Fibroblast of villous mesenchyme (primary cell): ENCODE results near the gene TERB1. TPM values are rescaled to one million over a fixed set of nuclear protein-coding genes. Genes with fewer than 3 reads are reported as not detected.
A peak's percentile ranks its signal among the peaks of the same experiment; 100 is the strongest.

ENCODE experiments used
- DNase-seq: peaks from one replicate; pipeline ENCODE4 v3.0.0-alpha.2; 2010; ENCODE audit warnings: low read depth
- H3K4me3 ChIP-seq: 2 replicates; pipeline ENCODE4 v1.5.1; 2011; ENCODE audit warnings: low read depth, mild to moderate bottlenecking, low read length
- total RNA-seq: library from RNA; depleted of rRNA; stranded (reverse); fragments of >200 nt; gene quantifications from 2 replicates; pipeline ENCODE4 v1.2.3, GENCODE V29; 2012
- TF ChIP-seq, protein P1 (sequence below): IDR thresholded peaks from 2 replicates; pipeline ENCODE4 v1.5.1; 2012; ENCODE audit warnings: low read depth, mild to moderate bottlenecking, low read length; ENCODE audit not compliant: insufficient read depth

TERB1 gene
- total RNA-seq, 1 donor: not detected

DNA sequence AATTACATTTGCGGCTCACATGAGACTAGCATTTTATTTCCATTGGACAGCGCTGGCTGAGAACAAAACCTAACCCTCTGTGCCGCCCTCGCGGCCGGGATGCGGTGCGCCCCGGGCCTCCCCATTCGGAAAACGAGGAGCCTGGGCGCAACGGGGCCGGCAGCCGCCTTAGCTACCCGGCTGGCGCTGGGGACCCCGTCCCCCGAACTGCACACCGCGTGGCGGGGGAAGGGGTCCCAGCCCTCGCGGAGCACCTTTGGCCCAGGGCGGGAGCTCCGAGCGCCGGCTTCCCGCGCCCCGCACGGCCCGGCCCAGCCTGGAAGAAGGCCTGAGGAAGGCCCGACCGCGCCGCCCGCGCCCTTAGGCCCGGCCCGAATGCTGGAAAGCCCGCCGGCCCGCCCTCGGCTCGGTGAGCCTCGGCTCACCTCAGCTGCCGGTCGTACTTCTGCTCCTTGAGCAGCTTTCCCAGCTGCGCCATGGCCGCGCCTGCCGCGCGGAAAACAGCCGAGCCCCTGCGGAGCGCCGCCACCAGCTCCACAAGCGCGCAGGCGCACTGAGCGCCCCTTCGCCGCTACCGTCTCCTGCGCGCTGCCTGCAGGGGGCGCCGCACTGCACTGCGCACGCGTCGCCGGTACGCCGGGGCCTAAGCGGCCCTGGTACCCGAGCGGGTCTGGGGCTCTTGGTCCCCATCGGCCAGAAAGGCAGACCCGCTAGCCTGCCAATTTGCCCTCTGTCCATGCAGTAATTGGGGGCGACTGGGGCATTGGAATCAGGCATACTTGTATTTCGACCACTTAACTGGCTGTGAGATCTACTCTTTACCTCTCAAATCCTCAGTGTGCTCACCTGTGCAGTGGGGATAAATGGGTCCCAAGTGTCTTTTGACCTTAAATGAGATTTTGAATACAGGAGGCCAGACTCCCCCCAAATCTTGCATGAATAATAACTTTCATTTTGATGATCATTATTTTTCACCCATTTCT is 29.3 kb upstream of the TERB1 start, which contains the start of gene NAE1:
Gene NAE1, minus strand, starts transcription at position 555 of the 983 bp plus-strand sequence. Its CDS starts 77 bp downstream, at position 478.
- TF ChIP-seq, protein P1, sequence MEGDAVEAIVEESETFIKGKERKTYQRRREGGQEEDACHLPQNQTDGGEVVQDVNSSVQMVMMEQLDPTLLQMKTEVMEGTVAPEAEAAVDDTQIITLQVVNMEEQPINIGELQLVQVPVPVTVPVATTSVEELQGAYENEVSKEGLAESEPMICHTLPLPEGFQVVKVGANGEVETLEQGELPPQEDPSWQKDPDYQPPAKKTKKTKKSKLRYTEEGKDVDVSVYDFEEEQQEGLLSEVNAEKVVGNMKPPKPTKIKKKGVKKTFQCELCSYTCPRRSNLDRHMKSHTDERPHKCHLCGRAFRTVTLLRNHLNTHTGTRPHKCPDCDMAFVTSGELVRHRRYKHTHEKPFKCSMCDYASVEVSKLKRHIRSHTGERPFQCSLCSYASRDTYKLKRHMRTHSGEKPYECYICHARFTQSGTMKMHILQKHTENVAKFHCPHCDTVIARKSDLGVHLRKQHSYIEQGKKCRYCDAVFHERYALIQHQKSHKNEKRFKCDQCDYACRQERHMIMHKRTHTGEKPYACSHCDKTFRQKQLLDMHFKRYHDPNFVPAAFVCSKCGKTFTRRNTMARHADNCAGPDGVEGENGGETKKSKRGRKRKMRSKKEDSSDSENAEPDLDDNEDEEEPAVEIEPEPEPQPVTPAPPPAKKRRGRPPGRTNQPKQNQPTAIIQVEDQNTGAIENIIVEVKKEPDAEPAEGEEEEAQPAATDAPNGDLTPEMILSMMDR: peak; percentile 91
- peak; percentile 84 for DNase-seq

DNA sequence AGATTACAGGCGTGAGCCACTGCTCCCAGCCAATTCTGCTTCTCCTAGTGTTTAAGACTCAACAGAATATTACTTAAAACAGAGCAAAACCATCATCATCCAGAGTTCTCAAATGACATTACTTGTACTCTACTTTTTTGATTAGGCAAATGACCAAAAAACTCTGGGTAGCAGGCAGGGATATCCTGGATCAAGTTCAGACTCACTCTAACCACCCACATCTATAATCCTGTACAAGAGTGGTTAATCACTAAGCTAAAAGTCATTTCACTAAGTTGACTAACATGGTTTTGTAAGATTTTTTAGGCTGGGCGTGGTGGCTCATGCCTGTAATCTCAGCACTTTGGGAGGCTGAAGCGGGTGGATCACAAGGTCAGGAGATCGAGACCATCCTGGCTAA is 22.6 kb upstream of the TERB1 start:
- no peak overlapping the region for H3K4me3 ChIP-seq
- TF ChIP-seq, protein P1: no peak
- no peak for DNase-seq

More for the DNA sequence above, 29.3 kb upstream of the TERB1 start, which contains the start of gene NAE1:
- H3K4me3 ChIP-seq: peak within 1 kb of the TSS; percentile 73

DNA sequence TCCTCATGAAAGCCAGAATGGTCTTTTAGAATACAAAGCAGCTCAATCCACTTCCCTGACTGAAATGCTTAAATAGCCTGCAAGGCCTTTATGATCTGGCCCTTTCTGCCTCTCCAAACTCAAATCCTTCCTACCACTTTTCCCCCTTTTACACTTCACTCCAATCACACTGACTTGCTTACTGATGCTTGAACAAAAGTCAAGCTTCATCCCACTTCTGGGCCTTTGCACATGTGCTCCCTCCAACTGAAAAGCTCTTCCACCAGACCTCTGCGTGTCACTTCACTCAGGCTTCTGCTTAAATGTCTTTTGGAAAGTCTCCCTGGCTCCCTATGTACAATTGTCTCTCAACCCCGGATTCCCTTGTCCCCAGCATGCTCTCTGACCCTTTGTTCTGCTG is 13.3 kb upstream of the TERB1 start:
- TF ChIP-seq, protein P1: no peak
- H3K4me3 ChIP-seq: no peak overlapping the region
- DNase-seq: no peak

DNA sequence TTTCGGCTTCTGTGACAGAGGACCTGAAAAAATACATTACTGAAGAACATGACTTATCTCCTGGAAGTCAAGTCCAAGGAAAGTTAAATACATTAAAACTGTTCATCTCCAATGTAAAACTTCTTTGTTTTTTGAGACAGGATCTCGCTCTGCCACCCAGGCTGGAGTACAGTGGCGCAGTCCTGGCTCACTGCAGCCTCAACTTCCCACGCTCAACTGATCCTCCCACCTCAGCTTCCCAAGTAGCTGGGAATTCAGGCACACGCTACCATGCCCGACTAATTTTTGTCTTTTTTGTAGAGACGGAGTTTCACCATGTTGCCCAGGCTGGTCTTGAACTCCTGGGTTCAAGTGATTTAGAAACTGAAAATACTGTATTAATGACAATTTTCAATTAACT is 9.7 kb upstream of the TERB1 start:
- H3K4me3 ChIP-seq: no peak overlapping the region
- no peak for DNase-seq
- TF ChIP-seq, protein P1: no peak

DNA sequence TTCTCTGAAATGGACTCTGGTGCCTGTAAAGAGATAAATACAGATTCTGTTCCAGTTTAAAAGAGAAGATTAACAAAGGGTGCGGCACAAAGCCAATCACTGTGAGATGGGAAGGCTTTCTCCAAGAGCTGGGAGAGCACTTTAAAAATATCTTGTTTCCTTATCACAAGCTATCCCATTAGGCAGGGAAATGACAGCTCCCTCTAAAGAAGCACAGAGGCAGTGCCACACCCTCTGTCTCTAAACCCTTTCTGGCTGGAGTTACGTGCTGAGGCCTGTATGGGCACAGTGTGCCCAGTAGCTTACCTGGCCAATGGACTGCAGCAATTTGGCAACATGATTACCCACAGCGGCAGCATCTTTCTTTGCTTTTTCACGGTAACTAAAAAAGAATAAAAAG is 9.0 kb upstream of the TERB1 start:
- H3K4me3 ChIP-seq: no peak overlapping the region
- TF ChIP-seq, protein P1: no peak
- DNase-seq: no peak

DNA sequence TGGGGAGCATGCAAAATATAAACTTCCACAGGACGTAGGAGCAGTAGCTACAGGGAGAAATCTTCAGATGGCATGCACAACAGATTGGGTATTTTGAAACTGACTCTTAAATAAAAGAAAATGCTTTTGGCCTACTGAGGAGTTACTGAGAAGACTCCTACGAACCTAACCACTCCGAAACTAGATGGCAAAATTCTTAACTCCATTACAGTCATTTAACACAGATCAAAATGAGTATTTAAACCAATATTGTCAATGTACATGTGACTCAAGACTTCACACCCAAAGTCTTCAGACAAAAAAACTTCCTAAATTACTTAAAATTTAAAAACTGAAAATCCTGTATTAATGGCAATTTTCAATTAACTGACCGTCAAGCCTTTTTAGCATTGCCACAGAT is 8.4 kb upstream of the TERB1 start:
- H3K4me3 ChIP-seq: no peak overlapping the region
- TF ChIP-seq, protein P1: no peak
- DNase-seq: no peak
